A549 (cell line): ENCODE results near the gene ATP10B. TPM values are rescaled to one million over a fixed set of nuclear protein-coding genes. Genes with fewer than 3 reads are reported as not detected.

Experiments
- ATAC-seq, 2 experiments: fragments of 200-7000 bp in 1 of 2; fragments of >200 bp in 1 of 2; cut with Nextera tagmentation in 1 of 2; cut with Tn5 transposase in 1 of 2; 3 replicates each; pipeline versions ENCODE4 v1.8.0 to v1.9.1; 2018 to 2020; ENCODE audit warnings: mild to moderate bottlenecking in 1 of 2, moderate library complexity in 1 of 2
- CTCF ChIA-PET: fragments of 300-600 bp; sonication (Branson Sonifier 250); formaldehyde crosslinking; extraction: SDS; loops from one replicate; lab custom pipeline; 2021; ENCODE audit warnings: antibody characterized with exemption, inconsistent platforms; lab: Yijun Ruan, JAX
- POLR2A ChIA-PET: fragments of 350-600 bp; formaldehyde crosslinking; extraction: SDS; loops from one replicate; lab custom pipeline; 2021; ENCODE audit warnings: antibody characterized with exemption, inconsistent platforms; lab: Yijun Ruan, JAX
- DNase-seq, 2 experiments: peaks; one replicate each; pipeline versions ENCODE4 v3.0.0 to v3.0.0-alpha.2; 2011 to 2016; ENCODE audit warnings: low read depth in 1 of 2, low spot score in 1 of 2
- FAIRE-seq: peaks from 2 replicates; lab custom pipeline; 2011; peaks lifted over from hg19 to GRCh38; lab: Jason Lieb, UNC
- H3K27ac ChIP-seq, 2 experiments: fragments of >200 bp; sonication (Bioruptor Twin); formaldehyde crosslinking; 3 replicates each; pipeline ENCODE4 v1.5.1; 2016 to 2017
- H3K4me1 ChIP-seq: fragments of >200 bp; sonication (Bioruptor Twin); formaldehyde crosslinking; 3 replicates; pipeline ENCODE4 v1.6.1; 2016
- H3K4me2 ChIP-seq: fragments of >200 bp; sonication (Bioruptor Twin); formaldehyde crosslinking; 3 replicates; pipeline ENCODE4 v1.6.1; 2016
- H3K4me3 ChIP-seq: fragments of >200 bp; sonication (Bioruptor Twin); formaldehyde crosslinking; 3 replicates; pipeline ENCODE4 v1.5.1; 2016
- H3K9me3 ChIP-seq: fragments of >200 bp; sonication (Bioruptor Twin); formaldehyde crosslinking; 3 replicates; pipeline ENCODE4 v1.6.1; 2016
- CTCF ChIP-seq: fragments of >200 bp; sonication (Bioruptor Twin); formaldehyde crosslinking; IDR thresholded peaks from 3 replicates; pipeline ENCODE4 v1.5.1; 2016
- E2F6 ChIP-seq: IDR thresholded peaks from 2 replicates; pipeline ENCODE4 v1.6.1; 2012; ENCODE audit warnings: low read depth, borderline replicate concordance
- EHMT2 ChIP-seq: fragments of 200-600 bp; sonication (generic); IDR thresholded peaks from 2 replicates; pipeline ENCODE4 v1.6.1; 2016; ENCODE audit warnings: antibody characterized with exemption, low read depth, mild to moderate bottlenecking, moderate library complexity
- EP300 ChIP-seq, 2 experiments: fragments of >200 bp; sonication (Bioruptor Twin); formaldehyde crosslinking; IDR thresholded peaks; 2 replicates in 1 of 2; 3 replicates in 1 of 2; pipeline ENCODE4 v1.6.1; 2016 to 2017
- FOSB ChIP-seq: fragments of 250-450 bp; sonication (Bioruptor Pico); IDR thresholded peaks from 2 replicates; pipeline ENCODE4 v1.5.0; 2020; ENCODE audit warnings: mild to moderate bottlenecking, moderate library complexity
- FOSL2 ChIP-seq, 2 experiments: fragments of 450-650 bp in 1 of 2; fragments of >200 bp in 1 of 2; sonication (Bioruptor Twin) in 1 of 2; formaldehyde crosslinking; IDR thresholded peaks; 2 replicates each; pipeline versions ENCODE4 v1.5.0 to v1.6.1; 2016 to 2020; ENCODE audit warnings: mild to moderate bottlenecking in 1 of 2, moderate library complexity in 1 of 2
- HES2 ChIP-seq: fragments of >200 bp; sonication (Bioruptor Twin); formaldehyde crosslinking; IDR thresholded peaks from 2 replicates; pipeline ENCODE4 v1.6.1; 2016
- HOXA7 ChIP-seq: fragments of 250-450 bp; sonication (Bioruptor Pico); IDR thresholded peaks from 2 replicates; pipeline ENCODE4 v1.5.0; 2020; ENCODE audit warnings: mild to moderate bottlenecking, moderate library complexity
- HOXB13 ChIP-seq: fragments of 250-450 bp; sonication (Bioruptor Pico); IDR thresholded peaks from 2 replicates; pipeline ENCODE4 v1.5.0; 2020; ENCODE audit warnings: low read depth, mild to moderate bottlenecking, moderate library complexity
- HOXB5 ChIP-seq: fragments of 250-450 bp; sonication (Bioruptor Pico); IDR thresholded peaks from 2 replicates; pipeline ENCODE4 v1.5.0; 2020; ENCODE audit warnings: mild to moderate bottlenecking, moderate library complexity
- KDM5A ChIP-seq: fragments of 200-600 bp; sonication (generic); IDR thresholded peaks from 2 replicates; pipeline ENCODE4 v1.6.1; 2016; ENCODE audit warnings: antibody characterized with exemption, mild to moderate bottlenecking
- MAX ChIP-seq: IDR thresholded peaks from 2 replicates; pipeline ENCODE4 v1.6.1; 2012
- POLR2A ChIP-seq: IDR thresholded peaks from 2 replicates; pipeline ENCODE4 v1.6.1; 2012; ENCODE audit warnings: mild to moderate bottlenecking, low read length
- POLR2AphosphoS2 ChIP-seq: conservative IDR thresholded peaks from 2 replicates; pipeline ENCODE4 v1.6.1; 2012; ENCODE audit warnings: low read length, improper control_type of control experiment, inconsistent platforms
- RCOR1 ChIP-seq: fragments of 150-350 bp; IDR thresholded peaks from 2 replicates; pipeline ENCODE4 v1.6.1; 2014; ENCODE audit warnings: antibody characterized with exemption, low read length, low read depth
- RFX5 ChIP-seq: fragments of 450-650 bp; IDR thresholded peaks from 2 replicates; pipeline ENCODE4 v1.7.1; 2014; ENCODE audit warnings: antibody characterized with exemption, mild to moderate bottlenecking, moderate library complexity
- ZC3H11A ChIP-seq: fragments of 450-650 bp; IDR thresholded peaks from 2 replicates; pipeline ENCODE4 v1.6.1; 2014; ENCODE audit warnings: antibody characterized with exemption, mild to moderate bottlenecking
- WGBS: methylation state at CpG from one replicate; pipeline ENCODE4 v1.1.6; 2017; ENCODE audit errors: missing lambda C conversion rate; 5-methylcytosine and 5-hydroxymethylcytosine counted together
- polyA plus RNA-seq, 4 experiments: library from polyadenylated mRNA; depleted of rRNA in 3 of 4; stranded (reverse); fragments of >200 nt; fragmentation: RNase III in 1 of 4; extraction: RNeasy Plus Mini Kit Qiagen cat#74134 plus additional on column Dnase treatment in 1 of 4; gene quantifications; 2 replicates in 3 of 4; 3 replicates in 1 of 4; pipeline ENCODE4 v1.2.3, GENCODE V29; 2011 to 2017

Gene ATP10B
- polyA plus RNA-seq, 2 of the 4 experiments (the other 2 are of a cell fraction): not detected

- DNase-seq: no peak
- Histone ChIP-seq H3K4me1 (no peaks in the 10 kb centered on the region), H3K4me2 (no peak overlapping the region), H3K4me3 (no peak overlapping the region), H3K27ac (no peak overlapping the region), H3K9me3 (no peaks in the 10 kb centered on the region)
- no peak for TF ChIP-seq POLR2AphosphoS2
- ChIA-PET CTCF (no interaction called here), POLR2A (no interaction called here)
- FAIRE-seq: no peak
- no peak for ATAC-seq
- WGBS: 46% methylated on average over 2 of the region's 2 CpGs
Measured at GRCh38 chr5:160793530-160793899, 58.5 kb downstream of the ATP10B start.

GRCh38 chr5:160792732-160793529, 59.1 kb downstream of the ATP10B start:
- FAIRE-seq: no peak
- H3K9me3 ChIP-seq: no peaks in the 10 kb centered on the region
- ChIA-PET POLR2A (no interaction called here), CTCF (no interaction called here)
- H3K4me2 ChIP-seq: no peak overlapping the region
- DNase-seq: no peak
- H3K4me3 ChIP-seq: no peak overlapping the region
- no peaks in the 10 kb centered on the region for H3K4me1 ChIP-seq
- no peak overlapping the region for H3K27ac ChIP-seq
- no peak for ATAC-seq
- 20% methylated on average over 7 of the region's 7 CpGs for WGBS
- no peak for TF ChIP-seq HOXA7

GRCh38 chr5:160792281-160792680, 59.7 kb downstream of the ATP10B start:
- ATAC-seq (no peak), DNase-seq (no peak), FAIRE-seq (no peak)
- WGBS: 3% methylated on average over 2 of the region's 2 CpGs
- ChIA-PET POLR2A (no interaction called here), CTCF (no interaction called here)
- Histone ChIP-seq H3K9me3 (no peaks in the 10 kb centered on the region), H3K4me1 (no peaks in the 10 kb centered on the region), H3K4me3 (no peak overlapping the region), H3K27ac (no peak overlapping the region), H3K4me2 (no peak overlapping the region)
- TF ChIP-seq RFX5: no peak
- no peak for TF ChIP-seq FOSL2 (IDR thresholded peaks at IDR 0.05)
- TF ChIP-seq FOSL2 (CRISPR knock-in tag; IDR thresholded peaks at IDR 0.05): no peak
- TF ChIP-seq KDM5A: no peak
- no peak for TF ChIP-seq RCOR1
- no peak for TF ChIP-seq ZC3H11A
- TF ChIP-seq HOXA7: no peak
- no peak for TF ChIP-seq MAX
- TF ChIP-seq E2F6: no peak
- no peak for TF ChIP-seq FOSB (CRISPR knock-in tag)
- TF ChIP-seq HOXB13 (CRISPR knock-in tag): no peak
- TF ChIP-seq EP300 (IDR thresholded peaks at IDR 0.05): no peak
- TF ChIP-seq HES2: no peak
- no peak for TF ChIP-seq POLR2A
- TF ChIP-seq HOXB5: no peak
- TF ChIP-seq CTCF: no peak
- TF ChIP-seq POLR2AphosphoS2: no peak
- TF ChIP-seq EHMT2: no peak
- TF ChIP-seq, all 56 proteins: peak for 0
